ENCODE results near the gene RND1. TPM values are rescaled to one million over a fixed set of nuclear protein-coding genes. Genes with fewer than 3 reads are reported as not detected.

The RND1 gene
- total and polyA plus RNA-seq, 2 of the 13 experiments (the other 11 are each of a cell fraction or from before 2014, with no cell fraction given), result 1.8 to 1.9 TPM

- CTCF ChIA-PET (ENCODE audit: low intra/inter-chr PET ratio, low total read pairs), result no interaction called here
- no TSS peak for BruUV-seq (replicated peaks)
- POLR2A ChIA-PET, result interaction anchor here (2.5 kb wide), 1 partner anchor 23 kb away, joined by 11 read pairs; the partner anchor contains the start of gene ADCY6
- Histone ChIP-seq H4K20me1 (ENCODE audit: insufficient read depth, low read length) (0 out of 2 replicates have a peak, but pooled peaks cover 3% of the 10 kb centered on the region), H3K27ac (ENCODE audit: extremely low read length, insufficient read depth, low read length) (no peak overlapping the region), H2AFZ (ENCODE audit: low read length) (peak overlapping the region; percentile 25), H3K27me3 (ENCODE audit: control insufficient read depth in 1 of 2, insufficient read depth in 2 of 2, low read length in 2 of 2) (peaks cover 5 to 37% of the 10 kb centered on the region in 2 experiments), H3K9ac (ENCODE audit: insufficient read depth, low read depth, low read length) (no peak overlapping the region), H3K79me2 (ENCODE audit: insufficient read depth, low read length) (no peaks in the 10 kb centered on the region), H3K4me1 (ENCODE audit: insufficient read depth, low read length) (peaks cover 51% of the 10 kb centered on the region), H3K9me3 (ENCODE audit: low read length) (no peaks in the 10 kb centered on the region), H3K36me3 (replicated peaks in 1 of 2; ENCODE audit: control insufficient read depth in 1 of 2, insufficient read depth in 2 of 2, low read length in 2 of 2) (no peaks in the 10 kb centered on the region), H3K4me3 (replicated peaks in 1 of 3; ENCODE audit: insufficient read depth in 1 of 3, low read depth in 2 of 3, low read length in 3 of 3) (no peak overlapping the region), H3K4me2 (ENCODE audit: low read depth, low read length) (no peak overlapping the region)
- in situ Hi-C loops (cut with HindIII; ENCODE audit: extremely low pct_ligation_motif_present, low pct_unique_long_range_greater_than_20kb), result no loop called here
- TF ChIP-seq RBM22 (optimal IDR thresholded peaks at IDR 0.05; ENCODE audit: low read length), result no peak
- no peak for TF ChIP-seq ZBTB7A (CRISPR knock-in tag; IDR thresholded peaks at IDR 0.05)
- no peak for DNase-seq (ENCODE audit: low spot score)
- intact Hi-C loops (cut with micrococcal nuclease; ENCODE audit: unreplicated experiment), result no loop called here
- no peak for FAIRE-seq
- WGBS (ENCODE audit: low lambda C conversion rate), result 19% methylated on average over 2 of the region's 2 CpGs
- no peak for ATAC-seq
These were observed 53.3 kb downstream of the RND1 start for GRCh38 chr12:48812389-48812788.

GRCh38 chr12:48811437-48812090 is 54.1 kb downstream of the RND1 start:
- TF ChIP-seq DZIP1 (CRISPR knock-in tag; IDR thresholded peaks at IDR 0.05) (no peak), SIN3A (IDR thresholded peaks at IDR 0.05; ENCODE audit: borderline replicate concordance, low read depth, low read length) (no peak), KDM1A (CRISPR knock-in tag; IDR thresholded peaks at IDR 0.05) (no peak), PITX1 (CRISPR knock-in tag; IDR thresholded peaks at IDR 0.05) (no peak), ZKSCAN1 (IDR thresholded peaks at IDR 0.05; ENCODE audit: low read length) (peak; percentile 57; the same call in 1 of the 2 replicates), NR2F1 (CRISPR knock-in tag; IDR thresholded peaks at IDR 0.05) (no peak)
- WGBS (ENCODE audit: low lambda C conversion rate), result 50% methylated on average over 5 of the region's 5 CpGs
- Histone ChIP-seq H3K4me1 (ENCODE audit: insufficient read depth, low read length) (peaks cover 59% of the 10 kb centered on the region), H4K20me1 (ENCODE audit: insufficient read depth, low read length) (no peaks in the 10 kb centered on the region), H3K36me3 (replicated peaks in 1 of 2; ENCODE audit: control insufficient read depth in 1 of 2, insufficient read depth in 2 of 2, low read length in 2 of 2) (no peaks in the 10 kb centered on the region), H3K4me3 (replicated peaks in 1 of 3; ENCODE audit: insufficient read depth in 1 of 3, low read depth in 2 of 3, low read length in 3 of 3) (no peak overlapping the region), H3K27ac (ENCODE audit: extremely low read length, insufficient read depth, low read length) (no peak overlapping the region), H3K27me3 (ENCODE audit: control insufficient read depth in 1 of 2, insufficient read depth in 2 of 2, low read length in 2 of 2) (peaks cover 0 to 29% of the 10 kb centered on the region in 2 experiments; a peak in 3 of 5 replicates), H3K79me2 (ENCODE audit: insufficient read depth, low read length) (no peaks in the 10 kb centered on the region), H3K4me2 (ENCODE audit: low read depth, low read length) (peak overlapping the region; percentile 63), H3K9ac (ENCODE audit: insufficient read depth, low read depth, low read length) (no peak overlapping the region), H3K9me3 (ENCODE audit: low read length) (no peaks in the 10 kb centered on the region), H2AFZ (ENCODE audit: low read length) (no peak overlapping the region)
- FAIRE-seq (no peak), ATAC-seq (no peak), DNase-seq (ENCODE audit: low spot score) (no peak)
- intact Hi-C loops (cut with micrococcal nuclease; ENCODE audit: unreplicated experiment), result no loop called here
- BruUV-seq (replicated peaks), result no TSS peak
- in situ Hi-C loops (cut with HindIII; ENCODE audit: extremely low pct_ligation_motif_present, low pct_unique_long_range_greater_than_20kb), result no loop called here
- POLR2A ChIA-PET, result interaction anchor here (1.0 to 2.5 kb wide), 2 partner anchors 22 to 54 kb away, joined by 5 to 11 read pairs; partner anchors contain the start of genes ADCY6 and RND1
- CTCF ChIA-PET (ENCODE audit: low intra/inter-chr PET ratio, low total read pairs), result no interaction called here

Data from HepG2 (cell line).